Measurements from ENCODE around the gene SFXN4. TPM values are rescaled to one million over a fixed set of nuclear protein-coding genes. Genes with fewer than 3 reads are reported as not detected.

The SFXN4 gene
- total RNA-seq, 1 donor from 2014 or later = 14.6 TPM

DNA sequence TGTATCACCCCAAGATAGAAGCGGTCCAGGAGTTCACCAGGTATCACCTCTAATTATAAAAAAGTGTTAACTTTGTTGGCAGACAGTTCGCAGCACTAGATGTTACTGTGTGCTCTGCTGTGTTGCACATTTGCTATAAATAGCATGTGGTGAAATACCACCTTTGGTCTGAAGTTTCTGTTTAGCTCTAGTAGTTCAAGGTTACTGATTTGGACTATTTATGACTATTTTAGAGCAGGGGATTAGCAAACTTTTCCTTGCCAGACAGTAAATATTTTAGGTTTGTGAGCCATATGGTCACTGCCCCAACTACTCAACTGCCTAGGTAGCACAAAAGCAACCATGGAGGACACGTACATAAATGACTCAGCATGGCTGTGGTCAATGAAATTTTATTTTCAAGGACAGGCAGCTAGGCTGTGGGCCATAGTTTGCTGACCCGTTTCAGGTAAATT lies 45.1 kb downstream of the SFXN4 start:
- TF ChIP-seq, protein P1, sequence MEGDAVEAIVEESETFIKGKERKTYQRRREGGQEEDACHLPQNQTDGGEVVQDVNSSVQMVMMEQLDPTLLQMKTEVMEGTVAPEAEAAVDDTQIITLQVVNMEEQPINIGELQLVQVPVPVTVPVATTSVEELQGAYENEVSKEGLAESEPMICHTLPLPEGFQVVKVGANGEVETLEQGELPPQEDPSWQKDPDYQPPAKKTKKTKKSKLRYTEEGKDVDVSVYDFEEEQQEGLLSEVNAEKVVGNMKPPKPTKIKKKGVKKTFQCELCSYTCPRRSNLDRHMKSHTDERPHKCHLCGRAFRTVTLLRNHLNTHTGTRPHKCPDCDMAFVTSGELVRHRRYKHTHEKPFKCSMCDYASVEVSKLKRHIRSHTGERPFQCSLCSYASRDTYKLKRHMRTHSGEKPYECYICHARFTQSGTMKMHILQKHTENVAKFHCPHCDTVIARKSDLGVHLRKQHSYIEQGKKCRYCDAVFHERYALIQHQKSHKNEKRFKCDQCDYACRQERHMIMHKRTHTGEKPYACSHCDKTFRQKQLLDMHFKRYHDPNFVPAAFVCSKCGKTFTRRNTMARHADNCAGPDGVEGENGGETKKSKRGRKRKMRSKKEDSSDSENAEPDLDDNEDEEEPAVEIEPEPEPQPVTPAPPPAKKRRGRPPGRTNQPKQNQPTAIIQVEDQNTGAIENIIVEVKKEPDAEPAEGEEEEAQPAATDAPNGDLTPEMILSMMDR (IDR thresholded peaks at IDR 0.05) = no peak
- no peak overlapping the region for H3K4me3 ChIP-seq
- no peaks in the 10 kb centered on the region for H3K4me1 ChIP-seq
- intact Hi-C loops (cut with DNase I) = no loop called here
- no peaks in the 10 kb centered on the region for H3K27me3 ChIP-seq (ENCODE audit: low read depth)
- H3K27ac ChIP-seq = peak overlapping the region; percentile 19
- ATAC-seq (no peak), DNase-seq (no peak)
- H3K9me3 ChIP-seq = no peaks in the 10 kb centered on the region
- H3K36me3 ChIP-seq = peaks cover 87% of the 10 kb centered on the region

- DNase-seq (no peak), ATAC-seq (no peak)
- H3K27me3 ChIP-seq (ENCODE audit: low read depth) = no peaks in the 10 kb centered on the region
- no peaks in the 10 kb centered on the region for H3K4me1 ChIP-seq
- intact Hi-C loops (cut with DNase I) = no loop called here
- no peak overlapping the region for H3K27ac ChIP-seq
- TF ChIP-seq, protein P1 (IDR thresholded peaks at IDR 0.05) = no peak
- H3K4me3 ChIP-seq = no peak overlapping the region
- H3K9me3 ChIP-seq = no peaks in the 10 kb centered on the region
- H3K36me3 ChIP-seq = peaks cover 84% of the 10 kb centered on the region
Measured at GRCh38 chr10:119119400-119119799, 46.1 kb downstream of the SFXN4 start.

DNA sequence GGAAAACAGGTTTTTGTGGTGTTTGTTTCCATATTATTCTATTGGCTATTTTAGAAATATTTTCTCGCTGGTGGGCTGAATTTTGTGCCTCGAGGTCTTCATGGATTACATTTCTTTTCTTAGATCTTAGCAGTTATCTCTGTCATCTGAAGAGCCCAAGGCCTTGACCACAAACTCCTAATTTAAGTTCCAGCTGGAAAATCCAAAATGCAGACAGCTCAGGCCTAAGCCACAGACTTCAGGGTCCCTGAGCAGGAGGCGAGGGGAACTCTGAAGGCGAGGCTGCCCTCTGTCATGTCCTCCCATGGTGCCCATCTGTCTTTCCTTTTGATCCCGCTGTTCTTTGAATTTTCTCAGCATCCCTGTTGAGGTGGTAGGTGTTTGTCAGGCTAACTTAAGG lies 47.3 kb downstream of the SFXN4 start:
- ATAC-seq = no peak

DNA sequence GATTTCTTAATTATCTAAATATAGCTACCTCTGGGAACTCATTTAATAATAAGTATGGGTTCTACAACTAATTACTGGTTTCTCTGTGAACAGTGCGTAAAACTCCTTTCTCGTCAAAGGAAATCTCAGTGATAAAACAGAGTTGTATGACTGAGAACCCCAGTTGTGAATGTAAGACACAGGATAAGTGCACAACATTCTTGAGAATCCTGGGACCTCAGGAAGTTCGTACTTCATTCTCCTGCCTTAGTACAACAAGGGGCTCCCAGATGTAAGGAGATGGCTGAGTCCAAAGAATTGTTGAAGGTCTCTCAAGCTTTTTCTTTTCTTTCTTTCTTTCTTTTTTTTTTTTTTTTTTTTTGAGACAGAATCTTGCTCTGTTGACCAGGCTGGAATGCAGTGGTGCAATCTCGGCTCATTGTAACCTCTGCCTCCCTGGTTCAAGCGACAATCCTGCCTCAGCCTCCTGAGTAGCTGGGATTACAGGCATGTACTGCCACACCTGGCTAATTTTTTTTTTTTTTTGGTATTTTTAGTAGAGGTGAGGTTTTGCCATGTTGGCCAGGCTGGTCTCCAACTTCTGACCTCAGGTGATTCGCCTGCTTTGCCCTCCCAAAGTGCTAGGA lies 49.1 kb downstream of the SFXN4 start:
- TF ChIP-seq, protein P1 (IDR thresholded peaks at IDR 0.05) = no peak
- peaks cover 83% of the 10 kb centered on the region for H3K36me3 ChIP-seq
- ATAC-seq (no peak), DNase-seq (no peak)
- intact Hi-C loops (cut with DNase I) = no loop called here
- H3K27me3 ChIP-seq (ENCODE audit: low read depth) = no peaks in the 10 kb centered on the region
- H3K4me1 ChIP-seq = no peaks in the 10 kb centered on the region
- no peaks in the 10 kb centered on the region for H3K9me3 ChIP-seq
- no peak overlapping the region for H3K27ac ChIP-seq
- H3K4me3 ChIP-seq = no peak overlapping the region

More for the DNA sequence above, 47.3 kb downstream of the SFXN4 start:
- intact Hi-C loops (cut with DNase I) = no loop called here
- Histone ChIP-seq H3K36me3 (peaks cover 84% of the 10 kb centered on the region), H3K4me1 (no peaks in the 10 kb centered on the region), H3K27ac (no peak overlapping the region), H3K9me3 (no peaks in the 10 kb centered on the region), H3K4me3 (no peak overlapping the region), H3K27me3 (ENCODE audit: low read depth) (no peaks in the 10 kb centered on the region)
- TF ChIP-seq, protein P1 (IDR thresholded peaks at IDR 0.05) = no peak
- no peak for DNase-seq

GRCh38 chr10:119115926-119116325 lies 49.6 kb downstream of the SFXN4 start:
- H3K4me3 ChIP-seq = no peak overlapping the region
- no peaks in the 10 kb centered on the region for H3K27me3 ChIP-seq (ENCODE audit: low read depth)
- ATAC-seq (no peak), DNase-seq (no peak)
- no peaks in the 10 kb centered on the region for H3K9me3 ChIP-seq
- no peaks in the 10 kb centered on the region for H3K4me1 ChIP-seq
- H3K27ac ChIP-seq = no peak overlapping the region
- intact Hi-C loops (cut with DNase I) = no loop called here
- peaks cover 83% of the 10 kb centered on the region for H3K36me3 ChIP-seq
- TF ChIP-seq, protein P1 (IDR thresholded peaks at IDR 0.05) = no peak

Data from lower lobe of right lung (tissue), 2 donors.